GM19193 (cell line): Measurements from ENCODE around the gene MAGOH.

Experiments
- POLR2A ChIP-seq: IDR thresholded peaks from 4 replicates; pipeline ENCODE4 v1.6.1; 2011; ENCODE audit not compliant: insufficient read depth, insufficient read length; ENCODE audit errors: extremely low read depth

Gene MAGOH

GRCh38 chr1:53274541-53275185 is 36.3 kb upstream of the MAGOH start:
- TF ChIP-seq POLR2A: no peak

GRCh38 chr1:53274026-53274425 is 35.7 kb upstream of the MAGOH start:
- no peak for TF ChIP-seq POLR2A

DNA sequence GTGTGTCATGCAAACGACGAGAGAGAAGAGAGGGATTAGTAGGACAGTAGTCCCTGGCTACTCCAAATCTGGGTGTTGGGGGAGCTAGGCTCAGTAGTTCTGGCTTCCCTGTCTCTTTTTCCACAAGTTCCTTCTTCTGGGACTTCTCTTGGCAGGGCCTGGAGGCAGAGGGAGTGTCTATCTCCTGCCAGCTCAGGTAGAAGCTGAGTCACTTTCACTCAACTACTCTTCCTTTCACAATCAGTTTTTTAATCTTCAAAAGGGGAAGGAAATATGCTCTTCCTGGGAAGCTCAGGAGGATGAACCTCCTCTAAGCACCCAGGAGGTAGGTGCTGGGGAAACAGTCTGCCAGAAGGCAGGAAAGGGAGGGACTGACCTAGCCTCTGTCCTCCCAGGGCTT is 35.2 kb upstream of the MAGOH start:
- no peak for TF ChIP-seq POLR2A

DNA sequence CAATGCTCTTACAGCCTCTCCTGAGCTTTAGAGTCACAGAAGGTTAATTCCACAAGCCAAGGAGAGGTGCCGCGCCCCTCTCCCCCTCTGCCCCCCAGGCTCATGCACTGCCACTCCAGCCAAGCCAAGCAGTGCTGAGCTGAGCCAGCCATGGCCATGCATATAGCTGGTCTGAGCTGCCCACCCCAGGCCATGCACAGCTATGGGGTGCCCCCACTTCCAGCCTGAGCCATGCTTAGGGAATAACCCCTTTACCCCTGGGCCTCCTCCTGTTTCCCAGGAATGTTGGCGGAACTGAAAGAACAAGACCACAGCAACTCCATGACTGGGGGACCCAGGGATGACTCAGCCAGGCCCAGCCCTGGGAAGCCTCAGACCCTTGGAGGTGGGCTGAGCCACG is 34.0 kb upstream of the MAGOH start:
- no peak for TF ChIP-seq POLR2A

DNA sequence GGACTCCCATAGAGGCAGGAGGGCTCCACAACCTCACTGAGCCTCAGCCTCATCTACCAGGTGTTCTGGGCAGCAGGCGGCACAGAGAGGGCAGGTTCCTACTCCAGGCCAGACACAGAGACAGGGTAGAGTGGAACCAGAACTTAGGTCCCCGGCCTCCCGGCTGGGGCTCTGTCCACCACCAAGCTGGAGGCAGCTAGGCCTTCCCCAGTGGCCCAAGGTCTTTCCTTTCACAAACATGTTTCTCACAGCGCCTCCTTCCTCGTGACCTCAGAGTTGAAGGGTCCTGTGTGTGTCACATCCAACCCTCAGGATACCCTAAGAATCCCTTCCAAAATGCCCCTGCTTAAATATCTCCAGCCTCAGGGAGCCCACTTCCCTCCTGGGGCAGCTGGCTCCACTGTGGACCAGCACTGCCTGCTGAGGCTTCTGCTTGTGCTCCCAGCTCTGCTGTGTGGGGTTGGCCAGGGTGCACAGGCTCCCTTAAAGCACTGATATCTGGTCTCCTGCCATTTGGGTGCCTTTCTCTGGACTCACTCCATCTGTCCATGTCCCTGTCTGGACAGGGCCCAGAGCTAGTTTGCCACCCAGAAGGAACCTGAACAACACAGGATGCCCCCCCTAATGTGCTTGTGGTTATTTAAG is 33.2 kb upstream of the MAGOH start:
- TF ChIP-seq POLR2A: no peak

GRCh38 chr1:53270873-53271272 is 32.6 kb upstream of the MAGOH start:
- TF ChIP-seq POLR2A: no peak

GRCh38 chr1:53270107-53270506 is 31.8 kb upstream of the MAGOH start:
- no peak for TF ChIP-seq POLR2A

GRCh38 chr1:53267761-53268160 is 29.4 kb upstream of the MAGOH start:
- no peak for TF ChIP-seq POLR2A

GRCh38 chr1:53266038-53266437 is 27.7 kb upstream of the MAGOH start:
- no peak for TF ChIP-seq POLR2A

- TF ChIP-seq POLR2A: no peak
Measured at GRCh38 chr1:53265581-53265980, 27.3 kb upstream of the MAGOH start.

DNA sequence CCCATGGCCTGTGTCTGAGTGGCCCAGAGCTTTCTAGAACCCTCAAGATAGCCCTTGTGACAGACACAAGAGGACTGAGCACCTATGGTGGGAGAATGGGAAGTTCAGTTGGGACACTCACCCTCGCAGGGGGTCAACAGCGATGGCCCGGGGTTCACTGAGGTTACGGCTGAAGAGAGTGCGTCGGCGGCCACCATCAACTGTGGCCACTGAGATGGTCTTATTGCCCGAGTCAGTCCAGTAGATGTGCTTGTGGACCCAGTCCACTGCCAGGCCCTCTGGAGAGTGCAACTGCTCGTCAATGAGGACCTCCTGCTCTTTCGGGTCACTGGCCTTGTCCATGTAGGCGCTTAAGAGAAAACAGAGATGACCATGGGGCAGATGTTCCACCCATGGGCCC is 25.7 kb upstream of the MAGOH start:
- TF ChIP-seq POLR2A: no peak

DNA sequence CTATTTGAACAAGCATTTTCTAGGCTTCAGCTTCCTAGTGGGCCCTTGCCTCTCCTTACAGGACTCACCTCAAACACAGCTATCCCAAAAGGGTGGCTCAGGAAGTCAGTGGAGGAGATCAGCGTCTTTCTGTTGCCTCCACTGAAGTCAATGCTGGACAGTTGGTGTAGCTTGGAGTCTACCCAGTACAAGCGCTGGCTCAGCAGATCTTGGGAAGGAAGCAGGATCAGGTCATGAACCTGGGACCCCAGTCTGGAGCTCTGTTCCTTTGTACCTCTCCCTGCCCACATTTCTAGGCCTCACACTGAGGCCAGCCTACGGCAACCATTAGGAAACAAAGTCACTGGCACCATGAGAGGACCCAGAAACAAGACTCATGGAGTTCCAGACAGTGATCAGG is 23.7 kb upstream of the MAGOH start:
- TF ChIP-seq POLR2A: no peak

DNA sequence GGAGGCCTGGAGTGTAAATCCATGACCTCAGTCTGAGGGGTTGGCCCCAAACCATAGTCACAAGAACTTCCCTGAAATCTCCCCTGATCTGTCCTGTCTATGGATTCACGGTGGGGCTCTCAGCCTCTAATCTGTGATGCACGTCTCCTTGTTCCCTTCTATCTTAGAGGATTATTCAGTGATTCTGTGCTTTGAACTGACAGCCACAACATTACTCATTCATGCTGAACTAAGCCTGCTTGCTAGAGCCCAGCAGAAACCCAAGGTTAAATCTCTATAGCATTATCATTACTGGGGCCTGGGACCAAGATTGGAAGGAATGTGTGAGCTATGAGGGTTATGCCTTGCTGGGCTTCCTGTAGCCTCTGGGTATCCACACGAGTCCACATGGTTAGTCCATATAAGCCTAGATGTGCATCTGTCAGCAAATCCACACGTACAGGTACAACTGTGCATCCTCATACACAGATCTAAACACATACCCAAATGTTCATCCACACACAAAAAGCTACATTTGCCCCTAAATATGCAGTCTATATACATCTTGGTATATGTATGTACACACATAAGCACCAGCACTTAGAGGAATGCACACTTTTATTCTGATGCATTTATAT is 22.4 kb upstream of the MAGOH start:
- TF ChIP-seq POLR2A: no peak

DNA sequence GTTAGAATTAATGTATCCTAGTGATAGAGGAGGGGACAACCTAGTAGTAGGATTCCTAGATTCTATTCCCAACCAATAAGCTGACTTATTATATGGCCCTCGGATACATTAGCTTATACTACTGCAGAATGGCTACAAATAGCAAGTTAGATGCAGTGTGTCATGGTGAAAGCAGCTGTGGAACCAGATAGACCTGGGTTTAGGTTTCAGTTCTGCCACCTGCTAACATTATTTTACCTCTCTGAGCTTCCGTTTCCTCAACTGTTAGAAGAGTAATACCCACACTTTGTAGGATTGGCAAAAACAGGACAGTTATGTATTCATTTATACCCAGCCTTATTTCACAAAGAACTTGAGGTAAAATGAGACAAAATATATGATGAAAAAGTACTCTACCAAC is 21.6 kb upstream of the MAGOH start:
- no peak for TF ChIP-seq POLR2A

DNA sequence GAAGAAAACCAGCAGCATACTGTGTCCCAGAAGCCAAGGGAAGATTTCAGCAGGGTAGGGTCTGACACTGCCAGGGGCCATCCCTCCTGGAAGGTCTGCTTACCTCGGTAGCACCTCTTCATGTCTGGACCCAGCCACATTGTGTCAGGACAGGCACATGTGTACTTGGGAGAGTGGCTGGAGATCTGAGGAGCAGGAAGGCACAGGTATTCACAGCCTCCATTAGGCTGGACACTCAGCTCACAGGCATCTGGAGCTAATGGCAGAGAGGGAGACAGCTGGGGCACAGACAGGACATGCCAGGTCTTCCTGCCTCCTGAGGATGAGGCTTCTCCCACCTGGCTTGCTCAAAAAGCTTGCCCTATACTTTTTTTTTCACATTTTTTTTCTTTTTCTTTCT is 19.9 kb upstream of the MAGOH start:
- no peak for TF ChIP-seq POLR2A

DNA sequence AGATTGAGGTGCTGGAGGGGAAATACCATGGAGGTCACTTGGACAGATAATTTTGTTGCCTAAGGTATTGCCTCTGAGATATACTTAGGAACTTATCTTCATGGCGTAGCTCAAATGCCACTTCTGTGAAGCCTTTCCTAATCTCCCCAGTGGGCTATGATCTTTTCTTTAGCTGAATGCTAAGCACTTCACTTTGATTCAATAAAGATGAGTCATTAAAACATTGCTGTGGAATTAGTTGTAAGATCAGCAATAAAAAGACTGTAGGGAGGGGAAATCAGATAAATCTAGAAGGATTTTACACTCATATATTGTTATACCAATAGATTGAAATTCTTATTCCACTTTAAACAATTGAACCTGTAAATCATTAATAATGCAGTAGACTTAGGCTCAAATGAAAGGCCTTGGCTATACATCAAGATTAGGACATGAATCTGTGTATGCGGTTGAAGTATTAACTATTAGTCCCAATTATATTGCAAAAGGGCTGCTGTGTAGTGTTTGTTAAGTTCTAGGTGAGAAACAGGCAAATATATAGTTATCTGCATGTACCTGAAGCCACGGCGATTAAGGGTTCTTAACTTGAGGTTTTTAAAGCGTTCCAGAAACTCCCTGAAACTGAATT is 19.2 kb upstream of the MAGOH start:
- no peak for TF ChIP-seq POLR2A
